DOHH2 (cell line): ENCODE measurements around the gene C3orf22.

ENCODE experiments used
- H3F3A ChIP-seq: fragments of 200-600 bp; sonication (generic), shearing (Covaris generic); 2 replicates; pipeline ENCODE4 v1.6.0; 2016; ENCODE audit warnings: antibody characterized with exemption, mild to moderate bottlenecking; ENCODE audit not compliant: control insufficient read depth, insufficient read depth
- H3K27ac ChIP-seq: fragments of 200-600 bp; sonication (generic); 2 replicates; pipeline ENCODE4 v1.5.1; 2014; ENCODE audit warnings: low read depth, mild to moderate bottlenecking, low read length, moderate library complexity
- H3K27me3 ChIP-seq: fragments of 200-600 bp; sonication (generic); 2 replicates; pipeline ENCODE4 v1.6.1; 2014; ENCODE audit warnings: mild to moderate bottlenecking, low read length, mixed read lengths; ENCODE audit not compliant: control insufficient read depth
- H3K36me3 ChIP-seq: fragments of 200-600 bp; sonication (generic); 2 replicates; pipeline ENCODE4 v1.6.1; 2014; ENCODE audit warnings: mild to moderate bottlenecking, low read length, moderate library complexity, mixed read lengths; ENCODE audit not compliant: control insufficient read depth
- H3K4me1 ChIP-seq: fragments of 200-600 bp; sonication (generic); 2 replicates; pipeline ENCODE4 v1.6.1; 2014; ENCODE audit warnings: mild to moderate bottlenecking, low read length, mixed read lengths; ENCODE audit not compliant: control insufficient read depth
- H3K4me2 ChIP-seq: fragments of 200-600 bp; sonication (generic); 2 replicates; pipeline ENCODE4 v1.6.0; 2014; ENCODE audit warnings: mild to moderate bottlenecking, low read length, moderate library complexity
- H3K4me3 ChIP-seq: fragments of 200-600 bp; sonication (generic); 2 replicates; pipeline ENCODE4 v1.5.1; 2014; ENCODE audit warnings: mild to moderate bottlenecking, low read length, mixed read lengths
- H3K79me2 ChIP-seq: fragments of 200-600 bp; sonication (generic); 2 replicates; pipeline ENCODE4 v1.6.1; 2014; ENCODE audit warnings: mild to moderate bottlenecking, low read length, mixed read lengths; ENCODE audit not compliant: control insufficient read depth
- H3K9me2 ChIP-seq: fragments of 200-600 bp; sonication (generic); replicated peaks from 2 replicates; pipeline ENCODE4 v1.6.1; 2014; ENCODE audit warnings: mild to moderate bottlenecking, low read length, mixed read lengths; ENCODE audit not compliant: control insufficient read depth
- H3K9me3 ChIP-seq: fragments of 200-600 bp; sonication (generic); 2 replicates; pipeline ENCODE4 v1.6.1; 2014; ENCODE audit warnings: antibody characterized with exemption, low read length, mixed read lengths; ENCODE audit not compliant: control insufficient read depth, insufficient read depth
- H4K20me1 ChIP-seq: fragments of 200-600 bp; sonication (generic); 2 replicates; pipeline ENCODE4 v1.6.0; 2014; ENCODE audit warnings: low read depth, mild to moderate bottlenecking, antibody characterized with exemption, low read length, moderate library complexity; ENCODE audit not compliant: control insufficient read depth, insufficient read depth
- CTCF ChIP-seq: fragments of 200-600 bp; sonication (generic); IDR thresholded peaks from one replicate; pipeline ENCODE4 v1.5.1; 2014; ENCODE audit warnings: antibody characterized with exemption, mild to moderate bottlenecking, low read depth, low read length; ENCODE audit not compliant: poor library complexity, severe bottlenecking
- EZH2phosphoT487 ChIP-seq: fragments of 200-600 bp; sonication (generic); IDR thresholded peaks from 2 replicates; pipeline ENCODE4 v1.6.1; 2017; ENCODE audit warnings: borderline replicate concordance, mild to moderate bottlenecking, antibody characterized with exemption, low read length, moderate library complexity, mixed read lengths

The C3orf22 gene

GRCh38 chr3:126573492-126574117, 14.9 kb upstream of the C3orf22 start:
- Histone ChIP-seq H3K9me3 (no peaks in the 10 kb centered on the region), H3K4me1 (no peaks in the 10 kb centered on the region), H3K36me3 (no peaks in the 10 kb centered on the region), H3F3A (no peaks in the 10 kb centered on the region), H3K27me3 (no peaks in the 10 kb centered on the region; the same call in 1 of the 2 replicates), H4K20me1 (no peaks in the 10 kb centered on the region), H3K4me3 (no peak overlapping the region), H3K27ac (no peak overlapping the region), H3K4me2 (no peak overlapping the region), H3K9me2 (no peaks in the 10 kb centered on the region), H3K79me2 (no peaks in the 10 kb centered on the region)
- TF ChIP-seq EZH2phosphoT487 (no peak), CTCF (no peak)

- no peaks in the 10 kb centered on the region for H3K36me3 ChIP-seq
- no peaks in the 10 kb centered on the region for H3F3A ChIP-seq
- no peaks in the 10 kb centered on the region for H3K9me2 ChIP-seq
- H3K4me1 ChIP-seq: no peaks in the 10 kb centered on the region
- H3K4me2 ChIP-seq: no peak overlapping the region
- H4K20me1 ChIP-seq: no peaks in the 10 kb centered on the region
- H3K27ac ChIP-seq: no peak overlapping the region
- no peaks in the 10 kb centered on the region for H3K9me3 ChIP-seq
- no peaks in the 10 kb centered on the region for H3K79me2 ChIP-seq
- H3K4me3 ChIP-seq: no peak overlapping the region
- peaks cover 12% of the 10 kb centered on the region for H3K27me3 ChIP-seq
- TF ChIP-seq CTCF (no peak), EZH2phosphoT487 (no peak)
Measured at GRCh38 chr3:126571078-126571477, 12.3 kb upstream of the C3orf22 start.

GRCh38 chr3:126570103-126570541, 11.4 kb upstream of the C3orf22 start:
- TF ChIP-seq EZH2phosphoT487: no peak
- no peak for TF ChIP-seq CTCF
- Histone ChIP-seq H3F3A (no peaks in the 10 kb centered on the region), H3K27me3 (peaks cover 21% of the 10 kb centered on the region)

More at GRCh38 chr3:126570103-126570541, 11.4 kb upstream of the C3orf22 start:
- Histone ChIP-seq H3K4me1 (no peaks in the 10 kb centered on the region), H3K9me2 (no peaks in the 10 kb centered on the region), H3K79me2 (no peaks in the 10 kb centered on the region), H3K27ac (no peak overlapping the region), H3K9me3 (no peaks in the 10 kb centered on the region), H3K4me2 (no peak overlapping the region), H3K36me3 (no peaks in the 10 kb centered on the region), H4K20me1 (no peaks in the 10 kb centered on the region), H3K4me3 (no peak overlapping the region)
